ENCODE results near the gene IKBIP.

GRCh38 chr12:98645572-98646067 is 1.0 kb upstream of the IKBIP start:
- TF ChIP-seq MAFK (IDR thresholded peaks at IDR 0.05; ENCODE audit: partially characterized antibody): no peak
- no peak for TF ChIP-seq POLR2A (IDR thresholded peaks at IDR 0.05; ENCODE audit: low read length)
- TF ChIP-seq EP300 (IDR thresholded peaks at IDR 0.05): no peak
- no peak for TF ChIP-seq CTCF (IDR thresholded peaks at IDR 0.05)
- TF ChIP-seq POLR2AphosphoS2 (conservative IDR thresholded peaks at IDR 0.05; ENCODE audit: low read length): no peak
